CD4-positive, alpha-beta T cell (primary cell): ENCODE results near the gene ABLIM2. TPM values are rescaled to one million over a fixed set of nuclear protein-coding genes. Genes with fewer than 3 reads are reported as not detected.

Experiments
- ATAC-seq: fragments of 200-7000 bp; cut with Tn5 transposase; one replicate; pipeline ENCODE4 v1.10.0; 2022; ENCODE audit warnings: mild to moderate bottlenecking; ENCODE audit not compliant: poor library complexity
- CTCF ChIA-PET: fragments of 350-600 bp; sonication (Branson Sonifier 250); formaldehyde crosslinking; loops from one replicate; lab custom pipeline; 2021; ENCODE audit warnings: antibody characterized with exemption, inconsistent platforms; lab: Charles Lee
- POLR2A ChIA-PET: fragments of 350-600 bp; sonication (Branson Sonifier 250); formaldehyde crosslinking; loops from one replicate; lab custom pipeline; 2021; ENCODE audit warnings: antibody characterized with exemption, inconsistent platforms; lab: Charles Lee
- DNase-seq, 14 experiments: peaks; one replicate each; pipeline ENCODE4 v3.0.0-alpha.2; 2013 to 2020; ENCODE audit warnings: mixed read lengths in 2 of 14
- H3K27ac ChIP-seq, 2 donors: one replicate each; pipeline versions ENCODE4 v1.5.1 to v1.7.0; 2013; ENCODE audit warnings: low read length in 2 of 2, low read depth in 1 of 2, mild to moderate bottlenecking in 1 of 2
- H3K27me3 ChIP-seq, 2 experiments: 1 replicate in 1 of 2; 2 replicates in 1 of 2; pipeline versions ENCODE4 v1.6.1 to v1.7.0; 2013; ENCODE audit warnings: low read length in 2 of 2, control low read depth in 1 of 2, mild to moderate bottlenecking in 1 of 2, moderate library complexity in 1 of 2; ENCODE audit not compliant: insufficient read depth in 2 of 2, control insufficient read depth in 1 of 2
- H3K36me3 ChIP-seq: one replicate; pipeline ENCODE4 v1.6.1; 2013; ENCODE audit warnings: low read length, control low read depth; ENCODE audit not compliant: insufficient read depth
- H3K4me1 ChIP-seq: one replicate; pipeline ENCODE4 v1.6.1; 2013; ENCODE audit warnings: low read length, control low read depth; ENCODE audit not compliant: insufficient read depth
- H3K4me3 ChIP-seq: one replicate; pipeline ENCODE4 v1.5.1; 2013; ENCODE audit warnings: mild to moderate bottlenecking, low read length, moderate library complexity
- H3K9me3 ChIP-seq, 2 experiments: 1 replicate in 1 of 2; 2 replicates in 1 of 2; pipeline versions ENCODE4 v1.6.1 to v1.7.0; 2013; ENCODE audit warnings: low read length in 2 of 2, mild to moderate bottlenecking in 2 of 2, control low read depth in 1 of 2, moderate library complexity in 1 of 2; ENCODE audit not compliant: control insufficient read depth in 1 of 2, insufficient read depth in 1 of 2
- H3K27ac Mint-ChIP-seq: one replicate; pipeline ENCODE4 v1.8.0; 2020; ENCODE audit warnings: mixed read lengths
- H3K27me3 Mint-ChIP-seq: one replicate; pipeline ENCODE4 v1.8.0; 2021; ENCODE audit warnings: mixed read lengths
- H3K36me3 Mint-ChIP-seq: one replicate; pipeline ENCODE4 v1.8.0; 2021; ENCODE audit warnings: low read depth, mixed read lengths
- H3K4me1 Mint-ChIP-seq: one replicate; pipeline ENCODE4 v1.8.0; 2021; ENCODE audit warnings: low read depth, mixed read lengths
- H3K4me3 Mint-ChIP-seq: one replicate; pipeline ENCODE4 v1.8.0; 2020; ENCODE audit warnings: mild to moderate bottlenecking, mixed read lengths
- H3K9me3 Mint-ChIP-seq: one replicate; pipeline ENCODE4 v1.8.0; 2020; ENCODE audit warnings: mixed read lengths
- intact Hi-C, 2 experiments: fragments of 100-400 bp; cut with DNase I in 1 of 2; cut with micrococcal nuclease in 1 of 2; formaldehyde crosslinking; loops; one replicate each; pipeline versions ENCODE4 v1.15.1 to v1.9.0; 2023 to 2025; cut with DNase I, micrococcal nuclease
- total RNA-seq, 174 experiments: library from RNA in 2 of 174; stranded (reverse) in 2 of 174; gene quantifications; one replicate each; pipeline ENCODE4 v1.2.3 and lab custom pipeline; 2021 to 2026
- TF ChIP-seq, protein P1 (sequence below): fragments of 200-600 bp; IDR thresholded peaks from one replicate; pipeline ENCODE4 v1.8.0; 2022; ENCODE audit warnings: antibody characterized with exemption, mild to moderate bottlenecking

ABLIM2 gene
- total RNA-seq, 2 experiments from 2014 or later = 2.5 to 2.7 TPM

- TF ChIP-seq, protein P1, sequence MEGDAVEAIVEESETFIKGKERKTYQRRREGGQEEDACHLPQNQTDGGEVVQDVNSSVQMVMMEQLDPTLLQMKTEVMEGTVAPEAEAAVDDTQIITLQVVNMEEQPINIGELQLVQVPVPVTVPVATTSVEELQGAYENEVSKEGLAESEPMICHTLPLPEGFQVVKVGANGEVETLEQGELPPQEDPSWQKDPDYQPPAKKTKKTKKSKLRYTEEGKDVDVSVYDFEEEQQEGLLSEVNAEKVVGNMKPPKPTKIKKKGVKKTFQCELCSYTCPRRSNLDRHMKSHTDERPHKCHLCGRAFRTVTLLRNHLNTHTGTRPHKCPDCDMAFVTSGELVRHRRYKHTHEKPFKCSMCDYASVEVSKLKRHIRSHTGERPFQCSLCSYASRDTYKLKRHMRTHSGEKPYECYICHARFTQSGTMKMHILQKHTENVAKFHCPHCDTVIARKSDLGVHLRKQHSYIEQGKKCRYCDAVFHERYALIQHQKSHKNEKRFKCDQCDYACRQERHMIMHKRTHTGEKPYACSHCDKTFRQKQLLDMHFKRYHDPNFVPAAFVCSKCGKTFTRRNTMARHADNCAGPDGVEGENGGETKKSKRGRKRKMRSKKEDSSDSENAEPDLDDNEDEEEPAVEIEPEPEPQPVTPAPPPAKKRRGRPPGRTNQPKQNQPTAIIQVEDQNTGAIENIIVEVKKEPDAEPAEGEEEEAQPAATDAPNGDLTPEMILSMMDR = no peak
- intact Hi-C loops = no loop called here
- Mint-ChIP-seq H3K27ac (no peak overlapping the region), H3K9me3 (no peaks in the 10 kb centered on the region), H3K4me3 (no peak overlapping the region), H3K27me3 (no peaks in the 10 kb centered on the region), H3K4me1 (peaks cover 9% of the 10 kb centered on the region), H3K36me3 (no peaks in the 10 kb centered on the region)
- Histone ChIP-seq H3K27ac (no peak overlapping the region), H3K4me3 (no peak overlapping the region), H3K9me3 (no peaks in the 10 kb centered on the region), H3K4me1 (peaks cover 7% of the 10 kb centered on the region), H3K36me3 (no peaks in the 10 kb centered on the region), H3K27me3 (peaks cover 0 to 2% of the 10 kb centered on the region in 2 experiments)
- ATAC-seq (no peak), DNase-seq (no peak)
- POLR2A ChIA-PET = no interaction called here
- CTCF ChIA-PET = no interaction called here
These were observed 30.3 kb upstream of the ABLIM2 start for GRCh38 chr4:8188743-8189550.

- TF ChIP-seq, protein P1 = no peak
- H3K27ac Mint-ChIP-seq = no peak overlapping the region
- no peaks in the 10 kb centered on the region for H3K27me3 Mint-ChIP-seq
- ATAC-seq (no peak), DNase-seq (no peak)
- no peak overlapping the region for H3K4me3 ChIP-seq
- H3K36me3 ChIP-seq = no peaks in the 10 kb centered on the region
- intact Hi-C loops = no loop called here
- H3K4me1 ChIP-seq = peaks cover 5% of the 10 kb centered on the region
- H3K4me3 Mint-ChIP-seq = no peak overlapping the region
- H3K36me3 Mint-ChIP-seq = no peaks in the 10 kb centered on the region
- ChIA-PET POLR2A (no interaction called here), CTCF (no interaction called here)
- H3K4me1 Mint-ChIP-seq = peaks cover 3% of the 10 kb centered on the region
- H3K9me3 Mint-ChIP-seq = no peaks in the 10 kb centered on the region
- peaks cover 0 to 2% of the 10 kb centered on the region in 2 experiments for H3K27me3 ChIP-seq
- no peak overlapping the region for H3K27ac ChIP-seq
- no peaks in the 10 kb centered on the region for H3K9me3 ChIP-seq
These were observed 29.5 kb upstream of the ABLIM2 start for GRCh38 chr4:8188085-8188484.

DNA sequence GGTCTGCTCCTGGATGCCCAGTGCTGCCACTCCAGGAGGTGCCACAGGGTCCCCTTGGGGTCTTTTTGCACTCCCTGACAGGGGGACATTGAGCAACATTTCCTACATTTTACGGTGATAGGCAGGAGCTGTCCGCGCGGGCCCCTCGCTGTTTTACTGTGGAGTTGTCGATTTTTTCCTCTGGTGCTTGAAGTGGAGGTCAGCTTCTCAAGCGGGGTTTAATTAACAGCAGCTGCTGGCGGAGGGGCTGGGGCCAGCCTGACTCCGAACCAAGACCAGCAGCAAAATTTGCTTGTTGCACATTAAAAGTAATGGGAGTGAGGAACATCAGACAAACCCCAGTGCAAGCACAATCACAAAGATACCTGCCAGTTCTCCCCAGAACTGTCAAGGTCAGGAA, 27.3 kb upstream of the ABLIM2 start:
- Mint-ChIP-seq H3K27me3 (no peaks in the 10 kb centered on the region), H3K9me3 (no peaks in the 10 kb centered on the region), H3K4me1 (no peaks in the 10 kb centered on the region), H3K36me3 (no peaks in the 10 kb centered on the region), H3K27ac (no peak overlapping the region), H3K4me3 (no peak overlapping the region)
- no peaks in the 10 kb centered on the region for H3K4me1 ChIP-seq
- H3K27ac ChIP-seq = no peak overlapping the region
- no peaks in the 10 kb centered on the region for H3K9me3 ChIP-seq
- TF ChIP-seq, protein P1 = no peak
- peaks cover 0 to 2% of the 10 kb centered on the region in 2 experiments for H3K27me3 ChIP-seq
- POLR2A ChIA-PET = no interaction called here
- CTCF ChIA-PET = interaction anchor here (0.8 kb wide), 1 partner anchor 9 kb away, joined by 3 read pairs; no protein-coding TSS in a partner anchor
- no peak overlapping the region for H3K4me3 ChIP-seq
- no peaks in the 10 kb centered on the region for H3K36me3 ChIP-seq
- no peak for DNase-seq
- intact Hi-C loops = no loop called here
- no peak for ATAC-seq
